Skeletal muscle tissue (tissue), 4 donors: ENCODE results near the gene FAM161B. TPM values are rescaled to one million over a fixed set of nuclear protein-coding genes. Genes with fewer than 3 reads are reported as not detected.

Source experiments
- H3K27ac ChIP-seq: one replicate; pipeline ENCODE4 v1.7.0; 2013; ENCODE audit warnings: mild to moderate bottlenecking, low read depth, low read length, inconsistent platforms
- H3K27me3 ChIP-seq, 3 donors: one replicate each; pipeline ENCODE4 v1.7.0; 2013; ENCODE audit warnings: low read length in 3 of 3; ENCODE audit not compliant: control insufficient read depth in 3 of 3, insufficient read depth in 3 of 3
- H3K36me3 ChIP-seq, 3 donors: one replicate each; pipeline ENCODE4 v1.7.0; 2013; ENCODE audit warnings: low read length in 3 of 3; ENCODE audit not compliant: control insufficient read depth in 3 of 3, insufficient read depth in 3 of 3
- H3K4me1 ChIP-seq, 3 donors: one replicate each; pipeline ENCODE4 v1.7.0; 2013; ENCODE audit warnings: low read length in 3 of 3, mild to moderate bottlenecking in 3 of 3; ENCODE audit not compliant: control insufficient read depth in 3 of 3, insufficient read depth in 3 of 3
- H3K4me3 ChIP-seq, 3 donors: one replicate each; pipeline ENCODE4 v1.7.0; 2013; ENCODE audit warnings: low read length in 3 of 3
- H3K9ac ChIP-seq, 3 donors: one replicate each; pipeline ENCODE4 v1.7.0; 2013; ENCODE audit warnings: low read length in 3 of 3, mild to moderate bottlenecking in 3 of 3, moderate library complexity in 2 of 3, low read depth in 1 of 3
- H3K9me3 ChIP-seq, 3 donors: one replicate each; pipeline ENCODE4 v1.7.0; 2013; ENCODE audit warnings: low read length in 3 of 3; ENCODE audit not compliant: control insufficient read depth in 3 of 3
- total RNA-seq: library from RNA; depleted of rRNA; stranded (reverse); fragments of >200 nt; gene quantifications from one replicate; pipeline ENCODE4 v1.2.3, GENCODE V29; 2014
- donor health status: Osteomylitis.

Gene FAM161B
- total RNA-seq, 1 donor from 2014 or later: 5.7 TPM

DNA sequence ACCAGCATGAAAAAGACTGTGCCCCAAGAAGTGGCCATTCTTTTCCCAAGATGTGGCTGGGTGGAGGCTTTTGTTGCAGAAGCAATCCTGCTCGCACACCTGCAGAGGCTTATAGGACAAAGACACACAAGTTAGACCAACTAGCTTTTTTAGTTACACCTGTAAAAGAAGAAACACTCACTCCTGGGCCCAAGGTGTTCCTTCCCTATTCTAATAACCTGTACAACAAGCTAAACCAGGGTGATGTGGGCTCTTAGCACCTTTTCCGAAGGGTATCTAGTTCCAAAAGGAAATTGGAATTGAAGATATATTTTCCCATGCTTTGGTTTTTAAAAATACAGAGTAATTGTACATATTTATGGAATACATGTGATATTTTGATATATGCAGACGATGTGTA is 38.2 kb upstream of the FAM161B start:
- H3K27ac ChIP-seq: no peak overlapping the region
- no peak overlapping the region for H3K9ac ChIP-seq
- H3K4me1 ChIP-seq: no peaks in the 10 kb centered on the region
- no peaks in the 10 kb centered on the region for H3K27me3 ChIP-seq
- H3K36me3 ChIP-seq: peaks cover 8 to 23% (median 22%) of the 10 kb centered on the region in 3 donors
- H3K9me3 ChIP-seq: no peaks in the 10 kb centered on the region
- H3K4me3 ChIP-seq: no peak overlapping the region

DNA sequence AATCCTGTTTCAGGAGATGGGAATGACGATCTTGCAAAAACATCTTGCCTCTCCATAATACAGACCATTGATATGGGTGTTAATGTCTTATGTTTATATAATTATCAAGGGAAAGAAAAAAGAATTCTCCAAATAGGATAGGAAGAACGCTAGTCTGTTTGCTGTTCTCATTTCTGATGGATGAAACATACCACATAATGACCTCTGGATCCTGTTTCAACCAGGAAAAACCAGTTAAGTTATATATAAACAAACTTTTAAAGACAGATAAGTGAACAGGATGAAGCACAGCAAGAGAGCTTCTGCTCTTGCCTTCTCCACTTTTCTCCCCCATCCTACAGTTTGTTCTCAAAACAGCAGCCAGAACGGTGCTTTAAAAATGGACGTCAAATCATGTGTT is 28.0 kb upstream of the FAM161B start:
- H3K4me3 ChIP-seq: no peak overlapping the region
- no peaks in the 10 kb centered on the region for H3K9me3 ChIP-seq
- H3K27me3 ChIP-seq: no peaks in the 10 kb centered on the region
- no peak overlapping the region for H3K27ac ChIP-seq
- peaks cover 7 to 12% (median 10%) of the 10 kb centered on the region in 3 donors for H3K4me1 ChIP-seq
- H3K36me3 ChIP-seq: peaks cover 9 to 14% (median 14%) of the 10 kb centered on the region in 3 donors
- H3K9ac ChIP-seq: no peak overlapping the region

- Histone ChIP-seq H3K9me3 (no peaks in the 10 kb centered on the region), H3K27me3 (no peaks in the 10 kb centered on the region), H3K4me3 (no peak overlapping the region), H3K9ac (no peak overlapping the region), H3K4me1 (peaks cover 7 to 15% (median 11%) of the 10 kb centered on the region in 3 donors), H3K27ac (no peak overlapping the region), H3K36me3 (peaks cover 14 to 19% (median 19%) of the 10 kb centered on the region in 3 donors)
Observed at GRCh38 chr14:73976125-73976524, 26.2 kb upstream of the FAM161B start.

- H3K9me3 ChIP-seq: no peaks in the 10 kb centered on the region
- no peaks in the 10 kb centered on the region for H3K27me3 ChIP-seq
- no peak overlapping the region for H3K9ac ChIP-seq
- peak overlapping the region; percentile 1 for H3K27ac ChIP-seq
- H3K4me3 ChIP-seq: no peak overlapping the region
- H3K4me1 ChIP-seq: peaks cover 7 to 15% (median 11%) of the 10 kb centered on the region in 3 donors
- peaks cover 25 to 28% (median 28%) of the 10 kb centered on the region in 3 donors for H3K36me3 ChIP-seq
Observed at GRCh38 chr14:73973497-73973896, 23.6 kb upstream of the FAM161B start.

- Histone ChIP-seq H3K27me3 (no peaks in the 10 kb centered on the region), H3K4me3 (no peak overlapping the region), H3K27ac (no peak overlapping the region), H3K4me1 (peaks cover 6 to 13% (median 10%) of the 10 kb centered on the region in 3 donors), H3K9ac (no peak overlapping the region), H3K9me3 (no peaks in the 10 kb centered on the region), H3K36me3 (peaks cover 27 to 50% (median 35%) of the 10 kb centered on the region in 3 donors)
Observed at GRCh38 chr14:73968885-73969284, 19.0 kb upstream of the FAM161B start.

GRCh38 chr14:73965216-73965615 is 15.3 kb upstream of the FAM161B start:
- peaks cover 39 to 77% (median 58%) of the 10 kb centered on the region in 3 donors for H3K36me3 ChIP-seq
- no peaks in the 10 kb centered on the region for H3K9me3 ChIP-seq
- H3K4me3 ChIP-seq: no peak overlapping the region
- no peak overlapping the region for H3K9ac ChIP-seq
- no peak overlapping the region for H3K27ac ChIP-seq
- H3K4me1 ChIP-seq: peaks cover 0 to 5% (median 0%) of the 10 kb centered on the region in 3 donors
- no peaks in the 10 kb centered on the region for H3K27me3 ChIP-seq

DNA sequence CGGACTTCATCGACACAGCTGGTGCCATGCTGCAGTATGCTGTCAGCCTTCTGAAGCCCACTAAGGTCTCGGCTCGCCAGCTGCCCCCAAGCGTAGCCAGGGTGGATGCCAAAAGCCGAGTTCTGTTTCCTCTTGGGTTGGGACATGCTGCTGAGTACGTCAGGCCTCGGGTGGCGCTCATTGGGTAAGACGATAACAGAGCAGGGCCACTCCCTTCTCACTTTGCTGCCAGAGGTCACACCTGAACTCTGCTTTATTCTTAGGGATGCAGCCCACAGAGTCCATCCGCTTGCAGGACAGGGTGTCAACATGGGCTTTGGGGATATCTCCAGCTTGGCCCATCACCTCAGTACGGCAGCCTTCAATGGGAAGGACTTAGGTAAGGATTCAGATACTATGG is 11.3 kb upstream of the FAM161B start:
- H3K4me3 ChIP-seq: no peak overlapping the region
- H3K4me1 ChIP-seq: peaks cover 14 to 28% (median 15%) of the 10 kb centered on the region in 3 donors
- no peaks in the 10 kb centered on the region for H3K9me3 ChIP-seq
- H3K27me3 ChIP-seq: no peaks in the 10 kb centered on the region
- H3K9ac ChIP-seq: no peak overlapping the region
- no peak overlapping the region for H3K27ac ChIP-seq
- H3K36me3 ChIP-seq: peaks cover 39 to 71% (median 69%) of the 10 kb centered on the region in 3 donors

DNA sequence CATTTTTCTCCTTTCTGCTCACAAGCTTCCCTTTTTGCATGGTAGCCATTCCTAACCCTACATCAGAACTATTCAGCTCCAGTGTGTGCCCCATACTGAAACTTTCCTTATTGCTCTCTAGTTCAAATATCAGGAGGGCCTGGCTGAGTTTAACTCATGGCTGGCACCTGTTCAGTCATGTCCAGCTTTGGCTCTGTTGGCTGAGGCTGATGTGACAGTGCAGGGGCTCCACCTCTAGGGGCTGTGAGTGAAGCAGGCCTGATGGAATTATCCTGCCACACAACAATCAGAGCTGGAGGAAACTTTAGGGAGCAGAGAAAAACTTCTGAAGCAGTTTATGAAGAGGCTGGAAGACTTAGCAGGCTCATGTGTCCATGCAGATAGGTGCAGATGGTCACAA is 8.7 kb upstream of the FAM161B start:
- H3K27ac ChIP-seq: peak overlapping the region; percentile 27
- H3K4me3 ChIP-seq: peak overlapping the region in 1 of 3 donors; percentile 16
- H3K9ac ChIP-seq: peak overlapping the region in 2 of 3 donors; percentile 24 to 58
- H3K27me3 ChIP-seq: no peaks in the 10 kb centered on the region
- H3K9me3 ChIP-seq: no peaks in the 10 kb centered on the region
- H3K36me3 ChIP-seq: peaks cover 55 to 75% (median 64%) of the 10 kb centered on the region in 3 donors
- H3K4me1 ChIP-seq: peaks cover 14 to 28% (median 15%) of the 10 kb centered on the region in 3 donors

GRCh38 chr14:73955674-73956073 is 5.8 kb upstream of the FAM161B start:
- Histone ChIP-seq H3K36me3 (peaks cover 38 to 53% (median 39%) of the 10 kb centered on the region in 3 donors), H3K27ac (no peak overlapping the region), H3K9me3 (no peaks in the 10 kb centered on the region)

GRCh38 chr14:73953731-73954130 is 3.8 kb upstream of the FAM161B start:
- Histone ChIP-seq H3K4me3 (no peak overlapping the region), H3K27me3 (no peaks in the 10 kb centered on the region), H3K9ac (no peak overlapping the region), H3K4me1 (peaks cover 14 to 19% (median 15%) of the 10 kb centered on the region in 3 donors), H3K36me3 (peaks cover 25 to 35% (median 33%) of the 10 kb centered on the region in 3 donors), H3K9me3 (no peaks in the 10 kb centered on the region), H3K27ac (no peak overlapping the region)

More at GRCh38 chr14:73955674-73956073, 5.8 kb upstream of the FAM161B start:
- Histone ChIP-seq H3K4me3 (no peak overlapping the region), H3K4me1 (peaks cover 20 to 35% (median 21%) of the 10 kb centered on the region in 3 donors), H3K27me3 (no peaks in the 10 kb centered on the region), H3K9ac (no peak overlapping the region)
